B cell (primary cell): ENCODE measurements around the gene TMOD4. TPM values are rescaled to one million over a fixed set of nuclear protein-coding genes. Genes with fewer than 3 reads are reported as not detected.

ENCODE experiments used
- ATAC-seq: fragments of 200-7000 bp; cut with Tn5 transposase; one replicate; pipeline ENCODE4 v1.10.0; 2021; ENCODE audit warnings: low read depth, mild to moderate bottlenecking, moderate number of reproducible peaks, moderate library complexity
- CTCF ChIA-PET: fragments of 350-600 bp; sonication (Branson Sonifier 250); formaldehyde crosslinking; loops from one replicate; lab custom pipeline; 2021; ENCODE audit warnings: antibody characterized with exemption, inconsistent platforms; lab: Charles Lee
- POLR2A ChIA-PET: fragments of 350-600 bp; sonication (Branson Sonifier 250); formaldehyde crosslinking; loops from one replicate; lab custom pipeline; 2021; ENCODE audit warnings: antibody characterized with exemption; lab: Charles Lee
- DNase-seq: peaks from one replicate; pipeline ENCODE4 v3.0.0; 2013
- H2AFZ ChIP-seq: 2 replicates; pipeline ENCODE4 v1.6.1; 2012; ENCODE audit warnings: mild to moderate bottlenecking, low read depth, low read length; ENCODE audit not compliant: insufficient read depth, poor library complexity, severe bottlenecking
- H3K27ac ChIP-seq, 2 donors: 1 replicate in 1 of 2; 2 replicates in 1 of 2; pipeline ENCODE4 v1.5.1; 2012 to 2013; ENCODE audit warnings: low read length in 2 of 2, mild to moderate bottlenecking in 2 of 2, moderate library complexity in 1 of 2
- H3K27me3 ChIP-seq, 4 experiments: fragments of 200-600 bp in 1 of 4; sonication (generic) in 1 of 4; replicated peaks in 1 of 4; 1 replicate in 2 of 4; 2 replicates in 2 of 4; pipeline versions ENCODE4 v1.6.1 to v1.7.0; 2013 to 2016; ENCODE audit warnings: low read length in 3 of 4, mild to moderate bottlenecking in 2 of 4, mixed read lengths in 1 of 4, moderate library complexity in 1 of 4; ENCODE audit not compliant: insufficient read depth in 4 of 4, control insufficient read depth in 3 of 4; ENCODE audit errors: control extremely low read depth in 1 of 4
- H3K36me3 ChIP-seq, 2 experiments: replicated peaks in 1 of 2; 1 replicate in 1 of 2; 2 replicates in 1 of 2; pipeline versions ENCODE4 v1.6.1 to v1.7.1; 2013; ENCODE audit warnings: low read length in 1 of 2; ENCODE audit not compliant: insufficient read depth in 2 of 2, control insufficient read depth in 1 of 2; ENCODE audit errors: control extremely low read depth in 1 of 2, extremely low read depth in 1 of 2
- H3K4me1 ChIP-seq, 2 donors: fragments of 200-600 bp in 1 of 2; sonication (generic) in 1 of 2; 1 replicate in 1 of 2; 2 replicates in 1 of 2; pipeline versions ENCODE4 v1.5.1 to v1.6.1; 2013 to 2017; ENCODE audit warnings: low read length in 2 of 2; ENCODE audit not compliant: control insufficient read depth in 2 of 2, insufficient read depth in 2 of 2
- H3K4me2 ChIP-seq: replicated peaks from 2 replicates; pipeline ENCODE3; 2012; ENCODE audit warnings: mild to moderate bottlenecking, low read depth, low read length; ENCODE audit not compliant: poor library complexity, severe bottlenecking
- H3K4me3 ChIP-seq, 5 experiments: fragments of 200-600 bp in 1 of 5; sonication (generic) in 1 of 5; 1 replicate in 3 of 5; 2 replicates in 2 of 5; pipeline versions ENCODE4 v1.5.1 to v1.7.0; 2011 to 2016; ENCODE audit warnings: low read length in 4 of 5, mild to moderate bottlenecking in 4 of 5, low read depth in 2 of 5, control low read depth in 1 of 5, moderate library complexity in 1 of 5; ENCODE audit not compliant: insufficient read depth in 1 of 5; ENCODE audit errors: control extremely low read depth in 1 of 5, extremely low read depth in 1 of 5
- H3K79me2 ChIP-seq: fragments of 200-600 bp; sonication (generic); one replicate; pipeline ENCODE4 v1.6.0; 2016; ENCODE audit warnings: low read length; ENCODE audit not compliant: control insufficient read depth, insufficient read depth
- H3K9ac ChIP-seq: fragments of 200-600 bp; sonication (generic); 2 replicates; pipeline ENCODE4 v1.6.1; 2017; ENCODE audit warnings: mild to moderate bottlenecking, low read length, moderate library complexity
- H3K9me3 ChIP-seq, 3 donors: one replicate each; pipeline versions ENCODE4 v1.6.1 to v1.7.1; 2013; ENCODE audit warnings: low read length in 2 of 3; ENCODE audit not compliant: control insufficient read depth in 2 of 3, insufficient read depth in 1 of 3; ENCODE audit errors: control extremely low read depth in 1 of 3
- H4K20me1 ChIP-seq: 2 replicates; pipeline ENCODE4 v1.6.0; 2012; ENCODE audit warnings: mild to moderate bottlenecking, low read length; ENCODE audit not compliant: insufficient read depth, control insufficient read depth, poor library complexity, severe bottlenecking
- H3K27ac Mint-ChIP-seq: one replicate; pipeline ENCODE4 v1.8.0; 2021; ENCODE audit warnings: mixed read lengths
- H3K27me3 Mint-ChIP-seq: one replicate; pipeline ENCODE4 v1.8.0; 2021; ENCODE audit warnings: mixed read lengths
- H3K4me1 Mint-ChIP-seq: one replicate; pipeline ENCODE4 v1.8.0; 2021; ENCODE audit warnings: mixed read lengths
- H3K4me3 Mint-ChIP-seq: one replicate; pipeline ENCODE4 v1.8.0; 2021; ENCODE audit warnings: mixed read lengths
- H3K9me3 Mint-ChIP-seq: one replicate; pipeline ENCODE4 v1.8.0; 2022; ENCODE audit warnings: mixed read lengths; ENCODE audit not compliant: insufficient read depth
- EZH2 ChIP-seq: IDR thresholded peaks from 2 replicates; pipeline ENCODE4 v1.6.1; 2012; ENCODE audit warnings: borderline replicate concordance, low read depth, mild to moderate bottlenecking, moderate library complexity, low read length; ENCODE audit not compliant: insufficient read depth, poor library complexity, severe bottlenecking
- WGBS: methylation state at CpG from one replicate; pipeline ENCODE4 v1.1.5; 2013; ENCODE audit warnings: missing lambda C conversion rate; ENCODE audit not compliant: insufficient coverage; 5-methylcytosine and 5-hydroxymethylcytosine counted together
- intact Hi-C: fragments of 100-400 bp; cut with micrococcal nuclease; formaldehyde crosslinking; loops from one replicate; pipeline ENCODE4 v1.10.0; 2022
- polyA plus RNA-seq: library from polyadenylated mRNA; depleted of rRNA; stranded (reverse); fragments of >200 nt; gene quantifications from 2 replicates; pipeline ENCODE4 v1.2.3, GENCODE V29; 2012
- total RNA-seq, 2 donors: library from RNA; stranded (reverse); fragments of 120-200 nt in 1 of 2; gene quantifications; 1 replicate in 1 of 2; 2 replicates in 1 of 2; pipeline versions ENCODE4 v1.2.3 to v1.2.4, GENCODE V29; 2013 to 2022
- TF ChIP-seq, protein P1 (sequence below): fragments of 200-600 bp; IDR thresholded peaks from one replicate; pipeline ENCODE4 v1.8.0; 2022; ENCODE audit warnings: antibody characterized with exemption, mild to moderate bottlenecking

TMOD4 gene
- total and polyA plus RNA-seq, 2 donors (not counting 1 experiment from before 2014, with no cell fraction given): 1.7 to 3.5 TPM

- Histone ChIP-seq H3K27me3 (no peaks in the 10 kb centered on the region), H3K4me1 (peaks cover 16 to 22% of the 10 kb centered on the region in 2 donors), H3K9ac (peak within 1 kb of the TSS; percentile 82), H2AFZ (peak within 1 kb of the TSS; percentile 74), H3K4me2 (peak within 1 kb of the TSS; percentile 91), H3K36me3 (peaks cover 3 to 33% of the 10 kb centered on the region in 2 experiments), H3K4me3 (peak within 1 kb of the TSS; percentile 81 to 99 (median 92)), H3K79me2 (peaks cover 22% of the 10 kb centered on the region), H3K27ac (peak within 1 kb of the TSS; percentile 26 to 80), H4K20me1 (peaks cover 4% of the 10 kb centered on the region), H3K9me3 (no peaks in the 10 kb centered on the region)
- peaks cover 37% of the 10 kb centered on the region for H3K4me1 Mint-ChIP-seq
- peak within 1 kb of the TSS; percentile 92 for H3K4me3 Mint-ChIP-seq
- ATAC-seq (peak; percentile 98), DNase-seq (peak; percentile 99)
- H3K27me3 Mint-ChIP-seq: no peaks in the 10 kb centered on the region
- no peaks in the 10 kb centered on the region for H3K9me3 Mint-ChIP-seq
- ChIA-PET CTCF (interaction anchor here (0.7 to 2.7 kb wide), 6 partner anchors 8 to 174 kb away, joined by 3 to 9 read pairs (median 4); partner anchors contain the start of gene TNFAIP8L2), POLR2A (interaction anchor here (0.6 to 1.6 kb wide), 5 partner anchors 9 to 185 kb away, joined by 3 to 8 read pairs (median 4); partner anchors contain the start of genes PSMD4, TNFAIP8L2 and VPS72)
- 2% methylated on average over 36 of the region's 38 CpGs for WGBS
- H3K27ac Mint-ChIP-seq: peak within 1 kb of the TSS; percentile 96
- TF ChIP-seq EZH2: no peak
- TF ChIP-seq, protein P1, sequence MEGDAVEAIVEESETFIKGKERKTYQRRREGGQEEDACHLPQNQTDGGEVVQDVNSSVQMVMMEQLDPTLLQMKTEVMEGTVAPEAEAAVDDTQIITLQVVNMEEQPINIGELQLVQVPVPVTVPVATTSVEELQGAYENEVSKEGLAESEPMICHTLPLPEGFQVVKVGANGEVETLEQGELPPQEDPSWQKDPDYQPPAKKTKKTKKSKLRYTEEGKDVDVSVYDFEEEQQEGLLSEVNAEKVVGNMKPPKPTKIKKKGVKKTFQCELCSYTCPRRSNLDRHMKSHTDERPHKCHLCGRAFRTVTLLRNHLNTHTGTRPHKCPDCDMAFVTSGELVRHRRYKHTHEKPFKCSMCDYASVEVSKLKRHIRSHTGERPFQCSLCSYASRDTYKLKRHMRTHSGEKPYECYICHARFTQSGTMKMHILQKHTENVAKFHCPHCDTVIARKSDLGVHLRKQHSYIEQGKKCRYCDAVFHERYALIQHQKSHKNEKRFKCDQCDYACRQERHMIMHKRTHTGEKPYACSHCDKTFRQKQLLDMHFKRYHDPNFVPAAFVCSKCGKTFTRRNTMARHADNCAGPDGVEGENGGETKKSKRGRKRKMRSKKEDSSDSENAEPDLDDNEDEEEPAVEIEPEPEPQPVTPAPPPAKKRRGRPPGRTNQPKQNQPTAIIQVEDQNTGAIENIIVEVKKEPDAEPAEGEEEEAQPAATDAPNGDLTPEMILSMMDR: no peak
- intact Hi-C loops: loop anchor here (1.0 to 10.0 kb wide), 10 partner anchors 10 to 681 kb away; partner anchors contain the start of genes CTSS, PIP5K1A, PRUNE1 and PSMD4
Measured at GRCh38 chr1:151165738-151166504, 9.9 kb downstream of the TMOD4 start, which contains the start of the genes LYSMD1 and SCNM1. Gene LYSMD1, minus strand, starts transcription at chr1:151165902. Its CDS starts 644 bp downstream, at chr1:151165258. Gene SCNM1, plus strand, starts transcription at chr1:151166144. Its CDS starts 9 bp downstream, at chr1:151166153.
